Muscle layer of colon (tissue), 2 donors: Measurements from ENCODE around the gene CARD9.
A peak's percentile ranks its signal among the peaks of the same experiment; 100 is the strongest.

Source experiments
- H3K27ac ChIP-seq: one replicate; pipeline ENCODE4 v1.7.0; 2013; ENCODE audit warnings: low read depth, mild to moderate bottlenecking, low read length, moderate library complexity
- H3K27me3 ChIP-seq, 2 donors: one replicate each; pipeline ENCODE4 v1.7.0; 2013; ENCODE audit warnings: low read length in 2 of 2, mild to moderate bottlenecking in 2 of 2; ENCODE audit not compliant: insufficient read depth in 2 of 2, control insufficient read depth in 1 of 2
- H3K36me3 ChIP-seq: one replicate; pipeline ENCODE4 v1.7.0; 2013; ENCODE audit warnings: mild to moderate bottlenecking, low read length; ENCODE audit not compliant: insufficient read depth
- H3K4me1 ChIP-seq: one replicate; pipeline ENCODE4 v1.7.0; 2013; ENCODE audit warnings: mild to moderate bottlenecking, low read length; ENCODE audit not compliant: insufficient read depth
- H3K4me3 ChIP-seq, 2 donors: one replicate each; pipeline ENCODE4 v1.7.0; 2013; ENCODE audit warnings: low read length in 2 of 2, low read depth in 1 of 2, mild to moderate bottlenecking in 1 of 2, moderate library complexity in 1 of 2
- H3K9ac ChIP-seq: one replicate; pipeline ENCODE4 v1.7.0; 2013; ENCODE audit warnings: low read length
- H3K9me3 ChIP-seq: one replicate; pipeline ENCODE4 v1.7.0; 2013; ENCODE audit warnings: mild to moderate bottlenecking, low read length
- donor health status: abdominal sarcoma.
- donor health status: Adenocarcinoma of cecum.

CARD9 gene

DNA sequence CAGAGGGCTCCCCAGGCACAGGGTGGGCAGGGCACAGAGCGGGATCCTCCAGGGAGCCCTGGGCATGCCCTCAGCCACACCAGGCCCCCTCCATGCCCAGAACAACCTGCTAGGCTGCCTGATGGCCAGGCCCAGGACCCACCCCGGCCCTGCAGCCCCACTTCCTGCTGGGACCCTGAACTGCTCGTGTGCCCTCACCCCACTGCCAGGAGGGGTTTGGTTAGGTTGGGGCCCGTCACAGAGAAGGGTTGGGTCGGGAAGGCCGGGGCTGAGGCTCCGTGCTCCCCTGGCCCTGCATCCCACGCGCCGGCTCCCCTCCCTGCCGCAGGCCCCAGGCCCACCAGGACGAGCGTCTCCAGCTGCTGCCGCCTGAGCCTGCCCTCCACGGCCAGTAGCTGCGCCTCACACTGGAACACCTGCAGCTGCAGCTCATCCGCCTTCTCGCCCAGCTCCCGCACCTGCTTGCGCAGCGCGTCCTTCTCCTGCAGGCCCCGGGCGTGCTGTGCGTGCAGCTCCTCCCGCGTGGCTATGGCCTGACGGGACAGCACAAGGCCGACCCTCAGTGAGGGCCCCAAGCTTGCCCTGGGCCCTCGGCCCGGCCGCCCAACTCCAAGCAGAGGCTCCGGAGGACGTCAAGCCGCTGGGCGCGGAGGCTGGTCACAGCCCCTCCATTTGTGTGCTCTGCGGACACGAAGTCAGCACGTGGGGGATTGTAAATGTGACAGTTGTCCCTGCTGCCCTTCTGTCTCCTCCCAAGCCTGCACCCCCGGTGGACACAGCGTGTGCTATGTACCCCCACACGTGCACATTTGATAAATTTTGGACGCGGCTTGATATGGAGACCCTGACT lies 5.9 kb downstream of the CARD9 start:
- H3K4me3 ChIP-seq: no peak overlapping the region

DNA sequence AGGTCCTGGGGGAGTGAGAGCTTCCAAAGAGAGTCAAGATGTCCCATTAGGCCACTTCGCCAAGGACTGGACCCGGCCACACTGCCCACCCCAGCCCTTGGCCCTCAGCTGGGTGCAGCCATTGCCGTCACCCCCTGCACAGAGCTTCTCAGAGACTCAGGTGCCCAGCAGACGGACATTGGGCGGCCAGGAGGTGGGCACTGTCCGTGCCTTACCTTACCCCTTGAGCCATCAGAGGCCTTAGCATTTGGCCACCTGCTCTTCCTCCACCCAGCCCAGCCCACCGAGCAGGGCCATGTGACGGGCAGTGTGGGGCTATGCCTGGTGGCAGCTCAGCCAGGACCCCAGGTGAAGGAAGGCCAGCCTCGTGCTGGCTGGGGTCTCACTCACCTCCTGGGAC lies 6.6 kb downstream of the CARD9 start:
- Histone ChIP-seq H3K9ac (no peak overlapping the region), H3K27me3 (no peaks in the 10 kb centered on the region), H3K4me1 (peaks cover 20% of the 10 kb centered on the region), H3K36me3 (no peaks in the 10 kb centered on the region), H3K27ac (no peak overlapping the region), H3K4me3 (no peak overlapping the region), H3K9me3 (no peaks in the 10 kb centered on the region)

More for the DNA sequence above, 5.9 kb downstream of the CARD9 start:
- Histone ChIP-seq H3K36me3 (no peaks in the 10 kb centered on the region), H3K9ac (no peak overlapping the region), H3K4me1 (peaks cover 13% of the 10 kb centered on the region), H3K27ac (no peak overlapping the region), H3K27me3 (no peaks in the 10 kb centered on the region), H3K9me3 (no peaks in the 10 kb centered on the region)

DNA sequence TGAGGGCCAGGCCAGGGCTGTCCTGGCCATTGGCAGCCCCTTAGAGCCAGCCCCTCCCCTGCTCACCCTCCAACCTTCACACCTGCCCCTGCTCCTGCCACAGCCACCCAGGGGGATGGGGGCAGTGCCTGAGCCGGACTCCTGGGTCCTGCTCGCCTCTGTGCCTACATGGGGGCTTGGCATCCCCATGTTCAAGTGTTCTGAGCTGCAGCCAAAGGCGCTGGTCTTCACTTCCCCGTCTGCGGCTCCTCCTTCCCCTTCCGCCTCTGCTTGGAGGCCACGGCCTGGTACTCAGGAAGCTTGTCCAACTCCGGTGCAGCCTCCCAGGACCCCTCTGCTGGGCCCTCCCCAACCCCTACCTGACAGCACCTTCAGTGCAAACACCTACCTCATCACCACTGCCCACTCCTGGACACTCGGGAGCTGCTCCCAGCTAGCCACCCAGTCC lies 7.7 kb downstream of the CARD9 start:
- no peak overlapping the region for H3K27ac ChIP-seq
- H3K4me3 ChIP-seq: no peak overlapping the region
- H3K27me3 ChIP-seq: no peaks in the 10 kb centered on the region
- peaks cover 30% of the 10 kb centered on the region for H3K4me1 ChIP-seq
- H3K36me3 ChIP-seq: no peaks in the 10 kb centered on the region
- H3K9me3 ChIP-seq: no peaks in the 10 kb centered on the region
- no peak overlapping the region for H3K9ac ChIP-seq

DNA sequence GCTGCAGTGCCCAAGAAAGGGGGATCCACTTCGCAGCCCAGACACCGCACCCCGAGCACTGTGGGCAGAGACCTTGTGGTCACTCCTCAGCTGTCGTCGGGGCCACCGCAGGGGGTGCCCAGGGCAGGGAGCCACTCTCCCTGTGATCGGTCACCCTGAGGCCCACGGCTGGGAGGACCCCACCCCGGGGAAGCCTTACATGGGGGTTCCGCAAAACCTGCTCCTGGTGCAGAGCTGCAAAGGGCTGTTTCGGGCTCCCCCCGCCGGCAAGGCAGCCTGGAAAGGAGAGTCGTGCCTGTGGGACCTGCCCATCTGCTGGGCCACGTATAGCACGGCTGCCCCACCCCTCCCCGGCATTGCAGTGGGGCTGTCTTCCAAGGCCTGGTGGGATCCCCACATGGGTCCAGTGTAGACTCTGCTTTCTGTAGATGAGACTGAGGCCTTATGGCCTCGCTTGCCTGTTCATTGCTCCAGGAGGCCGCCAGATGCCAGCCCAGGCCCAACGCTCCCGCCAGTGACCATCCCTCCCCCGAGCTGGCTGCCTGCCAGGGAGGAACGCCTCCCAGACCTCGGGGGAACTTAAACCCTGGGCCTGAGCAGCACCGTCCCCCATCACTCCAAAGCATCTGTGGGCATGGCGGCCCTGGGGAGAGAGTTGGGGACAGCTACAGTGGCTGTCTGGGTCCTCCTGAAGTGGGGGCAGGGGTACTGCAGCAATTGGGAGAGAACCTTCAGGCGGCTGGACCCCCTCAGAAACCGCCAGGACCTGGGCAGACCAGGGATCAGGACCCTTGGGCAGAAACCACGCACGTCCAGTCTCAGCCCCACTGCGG lies 8.3 kb downstream of the CARD9 start:
- no peaks in the 10 kb centered on the region for H3K9me3 ChIP-seq
- no peaks in the 10 kb centered on the region for H3K36me3 ChIP-seq
- H3K9ac ChIP-seq: no peak overlapping the region
- no peak overlapping the region for H3K27ac ChIP-seq
- H3K4me1 ChIP-seq: peaks cover 32% of the 10 kb centered on the region
- H3K27me3 ChIP-seq: no peaks in the 10 kb centered on the region
- no peak overlapping the region for H3K4me3 ChIP-seq

DNA sequence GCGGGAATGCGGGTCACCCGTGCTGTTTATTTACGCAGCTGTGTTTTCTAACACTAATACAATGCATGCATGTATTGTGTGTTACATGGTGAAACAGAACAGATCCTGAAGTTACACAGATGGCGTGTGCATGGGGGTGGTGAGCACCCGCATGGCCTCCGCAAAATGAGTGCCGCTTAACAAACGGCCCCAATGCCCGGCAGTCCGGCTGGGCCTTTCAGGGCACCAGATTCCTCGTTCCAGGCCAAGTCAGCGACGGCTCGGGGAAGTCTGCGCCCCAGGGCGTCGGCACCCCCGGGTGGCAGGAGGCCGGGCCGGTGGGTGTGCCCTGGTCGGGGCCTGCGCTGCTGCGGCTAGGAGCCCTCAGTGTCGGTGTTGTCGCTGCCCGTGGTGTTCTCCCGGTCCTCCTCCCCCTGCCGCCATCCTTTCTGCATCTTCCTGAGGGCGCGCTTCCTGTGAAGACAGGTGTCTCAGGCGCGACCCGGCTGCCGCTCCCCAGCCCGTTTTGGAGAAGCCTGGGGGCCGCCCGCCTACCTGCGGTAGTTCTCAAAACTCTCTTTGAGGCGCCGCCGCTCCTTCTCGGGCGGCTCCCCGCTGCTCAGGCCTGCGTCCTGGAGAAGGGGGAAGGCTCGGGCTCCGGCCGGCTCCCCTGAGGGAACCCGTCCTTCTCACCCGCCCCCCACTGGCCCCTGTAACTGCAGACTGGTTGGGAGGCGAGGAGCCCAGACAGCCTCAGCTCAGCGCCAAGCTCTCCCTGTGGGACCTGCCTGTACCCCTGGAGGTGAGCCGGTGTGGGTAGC lies 9.3 kb downstream of the CARD9 start:
- Histone ChIP-seq H3K9me3 (no peaks in the 10 kb centered on the region), H3K9ac (no peak overlapping the region), H3K27ac (no peak overlapping the region), H3K36me3 (no peaks in the 10 kb centered on the region), H3K27me3 (no peaks in the 10 kb centered on the region), H3K4me1 (peaks cover 32% of the 10 kb centered on the region), H3K4me3 (peak overlapping the region in 1 of 2 donors; percentile 55)

DNA sequence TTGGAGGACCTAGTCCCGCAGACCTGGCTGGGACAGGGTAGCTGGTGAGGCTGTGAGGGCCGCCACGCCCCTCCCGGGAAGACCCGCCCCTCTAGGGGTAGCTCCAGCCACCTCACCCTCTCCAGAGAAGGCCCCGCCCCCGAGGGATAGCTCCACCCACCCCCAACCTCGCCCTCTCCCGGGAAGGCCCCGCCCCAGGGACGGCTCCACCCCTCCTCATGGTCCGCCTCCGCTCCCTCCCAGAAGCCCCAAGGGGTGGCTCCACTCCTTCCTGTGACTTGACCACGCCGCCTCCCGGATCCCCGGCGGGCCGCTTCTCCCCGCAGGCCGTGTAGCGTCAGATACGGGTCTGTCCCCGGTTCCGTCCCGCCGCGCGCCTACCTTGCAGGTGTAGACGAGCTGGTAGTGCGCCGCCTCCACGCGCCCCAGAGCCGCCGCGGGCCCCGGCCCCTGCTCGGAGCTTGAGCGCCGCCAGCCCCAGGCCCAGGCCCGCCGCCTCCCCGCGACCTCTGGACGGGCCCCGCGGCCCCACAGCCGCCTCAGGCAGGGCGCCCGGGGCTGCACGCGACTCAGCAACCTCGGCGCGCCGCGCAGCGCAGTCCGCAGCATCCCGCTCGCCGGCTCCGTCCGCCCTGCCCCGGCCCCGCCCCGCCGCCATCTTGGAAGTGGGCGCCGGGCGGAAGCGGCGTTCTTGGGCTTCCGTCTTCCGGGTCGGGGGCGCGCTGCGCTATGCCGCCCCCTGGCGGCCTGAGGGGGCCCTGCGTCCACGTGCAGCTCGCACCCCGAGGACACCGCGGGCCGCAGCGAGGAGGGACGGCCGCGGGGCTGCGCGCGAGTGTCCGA lies 10.1 kb downstream of the CARD9 start, which contains the start of gene DNLZ:
TSS of gene DNLZ (minus strand) at position 639 of the 843 bp plus-strand sequence. CDS start at position 609, 30 bp downstream.
- H3K9me3 ChIP-seq: no peaks in the 10 kb centered on the region
- no peaks in the 10 kb centered on the region for H3K36me3 ChIP-seq

DNA sequence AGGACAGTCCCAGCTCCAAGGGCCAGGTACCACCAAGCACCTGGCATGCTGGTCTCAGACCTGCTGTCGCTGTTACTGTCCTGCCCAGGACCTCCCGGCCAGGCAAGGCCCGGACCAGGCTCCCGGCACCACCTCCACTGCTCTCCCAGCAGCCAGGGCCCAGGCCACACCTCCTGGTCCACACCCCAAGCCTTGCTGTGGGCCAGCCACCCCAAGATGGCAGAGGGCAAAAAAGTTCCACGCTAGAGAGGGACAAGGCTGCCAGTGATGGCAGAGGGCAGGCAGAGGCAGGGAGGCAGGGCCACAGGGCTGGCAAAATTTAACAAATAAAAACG lies 11.1 kb downstream of the CARD9 start:
- H3K4me1 ChIP-seq: peaks cover 32% of the 10 kb centered on the region
- H3K9ac ChIP-seq: peak overlapping the region; percentile 9
- H3K9me3 ChIP-seq: no peaks in the 10 kb centered on the region
- peak overlapping the region in 1 of 2 donors; percentile 6 for H3K4me3 ChIP-seq
- H3K36me3 ChIP-seq: no peaks in the 10 kb centered on the region
- peak overlapping the region; percentile 90 for H3K27ac ChIP-seq
- H3K27me3 ChIP-seq: no peaks in the 10 kb centered on the region

More for the DNA sequence above, 10.1 kb downstream of the CARD9 start, which contains the start of gene DNLZ:
- H3K4me3 ChIP-seq: peak within 1 kb of the TSS; percentile 39 to 55
- H3K27me3 ChIP-seq: no peaks in the 10 kb centered on the region
- peaks cover 32% of the 10 kb centered on the region for H3K4me1 ChIP-seq
- H3K27ac ChIP-seq: peak within 1 kb of the TSS; percentile 90
- peak within 1 kb of the TSS; percentile 9 for H3K9ac ChIP-seq

DNA sequence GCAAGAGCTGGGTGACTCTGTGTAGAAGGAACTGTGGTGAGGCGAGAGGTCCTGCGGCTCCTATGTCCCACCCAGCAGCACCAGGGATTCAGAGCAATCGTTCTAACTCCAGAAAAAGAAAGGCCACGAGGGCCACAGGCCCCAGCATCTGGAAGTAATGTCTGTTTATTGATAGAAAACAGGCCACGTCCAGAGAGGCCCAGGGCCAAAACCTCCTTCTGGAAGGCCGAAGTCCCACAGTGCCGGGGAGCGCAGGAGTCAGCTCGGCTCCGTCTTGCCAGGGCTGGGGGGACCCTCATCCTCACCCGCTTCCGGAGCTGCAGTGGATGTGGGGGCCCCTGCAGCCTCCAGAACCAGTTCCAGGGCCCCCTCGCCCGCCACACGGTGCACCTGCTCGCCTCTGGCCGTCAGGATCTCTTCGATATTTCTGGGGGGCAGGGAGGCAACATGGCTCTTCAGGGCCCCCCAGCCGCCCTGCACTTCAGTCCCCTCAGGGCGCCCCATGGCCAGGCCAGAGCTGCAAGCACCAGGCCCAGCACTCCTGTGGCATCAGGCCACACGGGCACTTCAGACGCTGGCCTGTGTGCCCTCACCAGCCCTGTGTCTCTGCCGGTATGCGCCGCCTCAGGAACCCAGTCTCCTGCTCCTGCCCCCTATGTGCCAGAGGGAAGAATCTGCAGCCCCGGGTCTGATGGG lies 11.6 kb downstream of the CARD9 start:
- Histone ChIP-seq H3K27ac (peak overlapping the region; percentile 90), H3K9me3 (no peaks in the 10 kb centered on the region), H3K27me3 (no peaks in the 10 kb centered on the region), H3K4me3 (peak overlapping the region in 1 of 2 donors; percentile 6), H3K9ac (peak overlapping the region; percentile 9), H3K36me3 (no peaks in the 10 kb centered on the region), H3K4me1 (peaks cover 32% of the 10 kb centered on the region)

DNA sequence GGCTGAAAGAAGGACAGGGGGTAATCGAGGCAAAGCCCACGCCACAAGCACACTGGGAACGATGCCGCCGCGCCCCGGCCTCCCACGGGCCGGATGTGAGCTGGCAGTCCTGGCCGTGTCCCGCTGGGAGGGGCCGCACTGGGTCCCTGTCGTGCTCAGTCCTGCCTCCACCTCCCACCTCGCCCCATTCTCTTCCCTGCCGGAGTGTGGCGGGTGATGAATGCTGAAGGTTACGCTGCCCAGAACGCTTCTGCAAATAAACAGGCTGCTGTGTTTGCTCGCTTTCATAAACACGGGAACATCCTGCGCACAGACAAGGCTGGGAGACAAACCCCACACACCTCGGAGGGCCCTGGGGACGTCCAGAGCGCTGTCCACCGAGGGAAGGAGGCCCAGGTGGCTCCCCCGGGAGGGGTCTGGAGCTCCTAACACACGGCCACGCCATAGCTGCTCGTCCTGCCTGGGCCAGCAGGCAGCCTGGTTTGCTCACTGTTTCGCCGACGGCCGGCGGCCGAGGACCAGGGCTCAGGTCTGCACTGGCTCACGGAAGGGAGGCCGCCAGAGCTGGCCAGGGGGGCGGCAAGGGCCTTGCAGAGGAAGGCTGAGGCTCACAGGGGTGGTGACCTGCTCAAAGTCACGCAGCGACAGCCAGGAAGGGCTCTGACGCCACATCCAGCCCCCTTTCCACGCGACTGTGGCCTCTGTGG lies 12.3 kb downstream of the CARD9 start:
- no peak overlapping the region for H3K9ac ChIP-seq
- H3K27me3 ChIP-seq: no peaks in the 10 kb centered on the region
- peak overlapping the region; percentile 90 for H3K27ac ChIP-seq
- H3K4me3 ChIP-seq: peak overlapping the region in 1 of 2 donors; percentile 21
- no peaks in the 10 kb centered on the region for H3K36me3 ChIP-seq
- no peaks in the 10 kb centered on the region for H3K9me3 ChIP-seq
- H3K4me1 ChIP-seq: peaks cover 32% of the 10 kb centered on the region
